ENCODE results near the gene C7.

GRCh38 chr5:40987349-40987748 lies 78.1 kb downstream of the C7 start:
- TF ChIP-seq SP2 (IDR thresholded peaks at IDR 0.05; ENCODE audit: low read length), result no peak
- TF ChIP-seq SUZ12 (IDR thresholded peaks at IDR 0.05; ENCODE audit: low read length), result no peak
- TF ChIP-seq KDM4A (IDR thresholded peaks at IDR 0.05; ENCODE audit: low read depth, low read length, severe bottlenecking), result no peak
- TF ChIP-seq RAD21 (IDR thresholded peaks at IDR 0.05 in 1 of 2, conservative IDR thresholded peaks at IDR 0.05 in 1 of 2; ENCODE audit: low read depth in 2 of 2, low read length in 2 of 2), result no peak
- no peak for TF ChIP-seq EZH2 (IDR thresholded peaks at IDR 0.05; ENCODE audit: low read depth, low read length, severe bottlenecking)
- TF ChIP-seq CTCF (IDR thresholded peaks at IDR 0.05; ENCODE audit: control extremely low read depth in 1 of 3, insufficient read depth in 1 of 3, low read depth in 1 of 3, low read length in 3 of 3), result no peak
- TF ChIP-seq ZNF274 (IDR thresholded peaks at IDR 0.05; ENCODE audit: borderline replicate concordance, extremely low read depth, low read length), result no peak
- TF ChIP-seq SIRT6 (IDR thresholded peaks at IDR 0.05; ENCODE audit: low read length), result no peak
- TF ChIP-seq ATF3 (IDR thresholded peaks at IDR 0.05; ENCODE audit: insufficient read depth, low read depth, low read length), result no peak
- TF ChIP-seq TAF1 (IDR thresholded peaks at IDR 0.05; ENCODE audit: low read depth, low read length), result no peak
- no peak for TF ChIP-seq YY1 (IDR thresholded peaks at IDR 0.05; ENCODE audit: low read depth, low read length)
